Mucosa of descending colon (tissue), 3 donors: ENCODE results near the gene RBM19. TPM values are rescaled to one million over a fixed set of nuclear protein-coding genes. Genes with fewer than 3 reads are reported as not detected.

ENCODE experiments used
- ATAC-seq: fragments of 200-7000 bp; cut with Tn5 transposase; one replicate; pipeline ENCODE4 v1.9.1; 2020; ENCODE audit warnings: mild to moderate bottlenecking, moderate library complexity
- DNase-seq, 3 donors: peaks; one replicate each; pipeline ENCODE4 v3.0.0-alpha.2; 2020
- H3K36me3 ChIP-seq: fragments of 200-600 bp; one replicate; pipeline ENCODE4 v1.8.0; 2021; ENCODE audit warnings: low read depth, mild to moderate bottlenecking
- H3K4me1 ChIP-seq: fragments of 200-600 bp; one replicate; pipeline ENCODE4 v1.8.0; 2021; ENCODE audit warnings: low read depth, mild to moderate bottlenecking
- H3K4me3 ChIP-seq: fragments of 200-600 bp; one replicate; pipeline ENCODE4 v1.8.0; 2021; ENCODE audit warnings: mild to moderate bottlenecking
- H3K9me3 ChIP-seq: fragments of 200-600 bp; one replicate; pipeline ENCODE4 v1.8.0; 2021; ENCODE audit warnings: mild to moderate bottlenecking
- CTCF ChIP-seq: fragments of 200-600 bp; IDR thresholded peaks from one replicate; pipeline ENCODE4 v1.8.0; 2022; ENCODE audit warnings: antibody characterized with exemption, mild to moderate bottlenecking
- intact Hi-C, 2 donors: fragments of 100-400 bp; cut with DNase I in 1 of 2; cut with micrococcal nuclease in 1 of 2; formaldehyde crosslinking; loops; one replicate each; pipeline versions ENCODE4 v1.11.0 to v1.11.1; 2022; cut with DNase I, micrococcal nuclease
- total RNA-seq, 3 donors: library from RNA; stranded (reverse); fragmentation: NEBNext Ultra II Directional in 2 of 3; extraction: Animal tissue kit (Norgen Biotek cat#: 25700) in 2 of 3; gene quantifications; one replicate each; pipeline versions ENCODE4 v1.2.1 to v1.2.4, GENCODE V29; 2021 to 2023
- donor health status: DM: no; HTN: no; CAD: no; lungs with moderate emphysema.
- donor health status: DM: no; HTN: no; CAD: no.
- donor health status: DM: no; HTN: yes; CAD: no.

RBM19 gene
- total RNA-seq, 3 donors from 2014 or later, result 22.5 to 38.4 (median 32.9) TPM

GRCh38 chr12:113948151-113948914 lies 17.8 kb downstream of the RBM19 start:
- H3K9me3 ChIP-seq, result no peaks in the 10 kb centered on the region
- ATAC-seq (no peak), DNase-seq (no peak)
- no peak overlapping the region for H3K4me3 ChIP-seq
- no peak for TF ChIP-seq CTCF
- H3K4me1 ChIP-seq, result no peaks in the 10 kb centered on the region
- H3K36me3 ChIP-seq, result no peaks in the 10 kb centered on the region
- intact Hi-C loops, result no loop called here

DNA sequence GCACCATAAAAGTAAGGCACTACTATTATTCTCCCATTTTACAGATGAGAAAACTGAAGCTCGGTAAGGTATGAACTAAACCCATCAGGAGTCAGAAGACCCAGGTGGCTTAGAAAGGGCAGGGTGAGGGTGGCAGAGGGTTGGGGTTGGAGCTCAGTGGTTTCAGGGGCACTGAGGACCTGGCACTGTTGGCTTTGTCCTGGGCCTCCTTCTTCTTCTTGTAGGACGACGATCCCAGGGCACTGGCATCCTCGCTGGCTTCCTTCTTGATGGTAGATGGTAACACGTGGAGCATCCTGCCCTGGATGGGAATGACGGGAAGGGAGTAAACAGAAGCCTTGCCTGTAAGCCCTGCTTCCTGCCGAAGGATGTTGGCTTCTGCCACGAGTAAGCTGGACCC lies 19.9 kb downstream of the RBM19 start:
- no peak for TF ChIP-seq CTCF
- ATAC-seq (no peak), DNase-seq (no peak)
- no peaks in the 10 kb centered on the region for H3K9me3 ChIP-seq
- intact Hi-C loops, result no loop called here
- H3K36me3 ChIP-seq, result no peaks in the 10 kb centered on the region
- H3K4me1 ChIP-seq, result no peaks in the 10 kb centered on the region
- H3K4me3 ChIP-seq, result no peak overlapping the region

DNA sequence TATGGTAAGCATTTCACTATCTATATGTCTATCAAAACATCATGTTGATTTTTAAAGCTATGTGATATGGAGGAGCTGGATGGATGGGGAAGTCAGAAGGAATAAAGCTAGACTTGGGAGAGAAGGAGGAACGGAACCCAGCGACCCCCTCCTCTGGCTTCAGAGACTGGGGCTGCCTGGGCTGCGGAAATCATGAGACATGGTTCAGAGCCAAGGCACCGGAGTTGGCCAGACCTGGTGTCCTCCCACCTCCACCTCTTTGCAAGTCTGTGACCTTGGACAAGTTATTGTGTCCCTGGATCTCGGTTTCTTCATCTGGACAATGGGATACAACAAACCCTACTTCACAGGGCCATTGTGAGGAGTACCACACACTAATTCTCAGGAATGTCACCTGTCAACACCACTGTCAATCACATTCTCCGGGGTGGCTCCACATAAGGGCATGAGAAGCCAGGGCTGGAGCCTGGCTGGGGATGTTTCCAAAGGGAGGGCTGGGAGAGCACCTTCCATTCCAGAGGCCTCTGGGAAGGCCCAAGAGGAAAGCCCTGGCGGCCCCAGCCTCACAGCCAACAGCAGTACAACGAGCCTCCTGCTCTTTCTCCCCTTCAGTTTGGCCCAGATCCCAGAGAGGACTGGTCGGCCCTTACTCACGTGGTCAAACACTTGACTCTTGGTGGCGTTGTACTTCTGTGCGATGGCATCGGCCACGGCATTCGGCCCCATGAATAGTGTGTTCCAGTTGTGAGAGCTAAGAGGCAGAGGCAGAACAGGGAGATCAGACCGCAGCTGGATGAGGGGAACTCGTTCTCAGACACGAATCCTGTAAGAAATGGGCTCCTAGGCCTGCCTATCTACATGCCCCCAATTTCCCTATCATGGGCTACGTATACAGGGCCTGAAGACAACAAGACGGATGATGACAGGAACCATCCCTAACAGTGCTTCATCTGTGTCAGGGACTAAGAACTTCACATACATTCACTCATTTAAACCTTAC lies 20.7 kb downstream of the RBM19 start:
- DNase-seq, result no peak
- TF ChIP-seq CTCF, result no peak
- H3K4me1 ChIP-seq, result no peaks in the 10 kb centered on the region
- intact Hi-C loops, result no loop called here
- no peak overlapping the region for H3K4me3 ChIP-seq
- ATAC-seq, result no peak
- H3K9me3 ChIP-seq, result no peaks in the 10 kb centered on the region
- H3K36me3 ChIP-seq, result no peaks in the 10 kb centered on the region

GRCh38 chr12:113942209-113942608 lies 23.9 kb downstream of the RBM19 start:
- H3K4me3 ChIP-seq, result no peak overlapping the region
- no peaks in the 10 kb centered on the region for H3K9me3 ChIP-seq
- H3K4me1 ChIP-seq, result no peaks in the 10 kb centered on the region
- no peak for TF ChIP-seq CTCF
- ATAC-seq (no peak), DNase-seq (no peak)
- intact Hi-C loops, result no loop called here
- no peaks in the 10 kb centered on the region for H3K36me3 ChIP-seq

GRCh38 chr12:113941208-113941486 lies 25.0 kb downstream of the RBM19 start:
- no peaks in the 10 kb centered on the region for H3K9me3 ChIP-seq

More at GRCh38 chr12:113941208-113941486, 25.0 kb downstream of the RBM19 start:
- no peak overlapping the region for H3K4me3 ChIP-seq
- ATAC-seq (no peak), DNase-seq (no peak)
- no peaks in the 10 kb centered on the region for H3K4me1 ChIP-seq
- no peak for TF ChIP-seq CTCF
- H3K36me3 ChIP-seq, result no peaks in the 10 kb centered on the region
- intact Hi-C loops, result no loop called here
